ENCODE data around the gene SUGT1. TPM values are rescaled to one million over a fixed set of nuclear protein-coding genes. Genes with fewer than 3 reads are reported as not detected.

Gene SUGT1
- total RNA-seq, 4 donors from 2014 or later: 31.9 to 53.7 (median 48.9) TPM

GRCh38 chr13:52642131-52642530 lies 10.5 kb upstream of the SUGT1 start, which contains the start of gene HNRNPA1L2:
HNRNPA1L2 (plus strand) TSS chr13:52642431; CDS start chr13:52642493, 62 bp downstream.
- Histone ChIP-seq H3K9me3 (no peaks in the 10 kb centered on the region), H3K36me3 (peaks cover 0 to 57% of the 10 kb centered on the region in 2 donors), H3K27ac (no peak within 1 kb of the TSS), H3K27me3 (no peaks in the 10 kb centered on the region), H3K4me3 (no peak within 1 kb of the TSS), H3K4me1 (no peaks in the 10 kb centered on the region)
- 98 to 100% methylated on average over 3 to 7 of the region's 7 CpGs for WGBS, 2 donors (ENCODE audit: low coverage in 1 of 2)
- no peak for TF ChIP-seq POLR2AphosphoS5 (IDR thresholded peaks at IDR 0.05)
- TF ChIP-seq EP300 (IDR thresholded peaks at IDR 0.05): no peak
- TF ChIP-seq CTCF (IDR thresholded peaks at IDR 0.05): no peak
- no peak for ATAC-seq

GRCh38 chr13:52644108-52644507 lies 8.5 kb upstream of the SUGT1 start:
- H3K9me3 ChIP-seq: no peaks in the 10 kb centered on the region
- H3K4me3 ChIP-seq: no peak overlapping the region
- H3K36me3 ChIP-seq: peaks cover 0 to 41% of the 10 kb centered on the region in 2 donors
- no peak for ATAC-seq
- 75 to 100% methylated on average over 1 to 3 of the region's 3 CpGs for WGBS, 2 donors (ENCODE audit: low coverage in 1 of 2)
- H3K27me3 ChIP-seq: no peaks in the 10 kb centered on the region
- no peak overlapping the region for H3K27ac ChIP-seq
- TF ChIP-seq POLR2AphosphoS5 (IDR thresholded peaks at IDR 0.05): no peak
- TF ChIP-seq CTCF (IDR thresholded peaks at IDR 0.05): no peak
- TF ChIP-seq POLR2A (IDR thresholded peaks at IDR 0.05): no peak
- TF ChIP-seq EP300 (IDR thresholded peaks at IDR 0.05): no peak
- H3K4me1 ChIP-seq: no peaks in the 10 kb centered on the region

- peaks cover 0 to 29% of the 10 kb centered on the region in 2 donors for H3K36me3 ChIP-seq
- H3K27me3 ChIP-seq: no peaks in the 10 kb centered on the region
- no peak overlapping the region for H3K27ac ChIP-seq
- no peak overlapping the region for H3K4me3 ChIP-seq
- peaks cover 4 to 15% (median 5%) of the 10 kb centered on the region in 3 donors for H3K4me1 ChIP-seq
- ATAC-seq: no peak
- no peak for TF ChIP-seq POLR2A (IDR thresholded peaks at IDR 0.05)
- no peaks in the 10 kb centered on the region for H3K9me3 ChIP-seq
These were observed 5.7 kb upstream of the SUGT1 start for GRCh38 chr13:52646967-52647366.

- WGBS, 2 donors (ENCODE audit: low coverage in 1 of 2): 61 to 66% methylated on average over 4 to 6 of the region's 6 CpGs
- Histone ChIP-seq H3K4me3 (peak overlapping the region in 1 of 2 donors; percentile 78), H3K27me3 (no peaks in the 10 kb centered on the region), H3K36me3 (peaks cover 0 to 10% of the 10 kb centered on the region in 2 donors), H3K4me1 (peaks cover 11 to 40% (median 15%) of the 10 kb centered on the region in 3 donors), H3K27ac (no peak overlapping the region), H3K9me3 (no peaks in the 10 kb centered on the region)
- ATAC-seq: no peak
- TF ChIP-seq POLR2AphosphoS5 (IDR thresholded peaks at IDR 0.05) (no peak), POLR2A (IDR thresholded peaks at IDR 0.05) (no peak), EP300 (IDR thresholded peaks at IDR 0.05) (no peak)
These were observed 1.9 kb upstream of the SUGT1 start for GRCh38 chr13:52650731-52651130.

- Histone ChIP-seq H3K36me3 (peaks cover 0 to 10% of the 10 kb centered on the region in 2 donors), H3K9me3 (no peaks in the 10 kb centered on the region), H3K27me3 (no peaks in the 10 kb centered on the region), H3K4me3 (peak overlapping the region; percentile 78 to 95), H3K27ac (peak overlapping the region; percentile 90 to 97 (median 96)), H3K4me1 (peaks cover 11 to 50% (median 15%) of the 10 kb centered on the region in 3 donors)
- 0% methylated on average over 6 to 7 of the region's 7 CpGs for WGBS, 2 donors (ENCODE audit: low coverage in 1 of 2)
- ATAC-seq: peak; percentile 34
- TF ChIP-seq CTCF (IDR thresholded peaks at IDR 0.05): no peak
- TF ChIP-seq POLR2AphosphoS5 (IDR thresholded peaks at IDR 0.05): no peak
- TF ChIP-seq EP300 (IDR thresholded peaks at IDR 0.05): no peak
- TF ChIP-seq POLR2A (IDR thresholded peaks at IDR 0.05): no peak
These were observed 790 bp upstream of the SUGT1 start for GRCh38 chr13:52651897-52652195.

- H3K4me1 ChIP-seq: peaks cover 11 to 59% (median 15%) of the 10 kb centered on the region in 3 donors
- peak overlapping the region; percentile 78 to 95 for H3K4me3 ChIP-seq
- ATAC-seq: peak; percentile 2
- TF ChIP-seq EP300 (IDR thresholded peaks at IDR 0.05): no peak
- TF ChIP-seq POLR2A (IDR thresholded peaks at IDR 0.05): no peak
- TF ChIP-seq POLR2AphosphoS5 (IDR thresholded peaks at IDR 0.05): no peak
- TF ChIP-seq CTCF (IDR thresholded peaks at IDR 0.05): peak in 1 of 4 experiments; percentile 3
- H3K27ac ChIP-seq: peak overlapping the region; percentile 90 to 97 (median 96)
- peaks cover 0 to 17% of the 10 kb centered on the region in 2 donors for H3K36me3 ChIP-seq
- H3K9me3 ChIP-seq: no peaks in the 10 kb centered on the region
- 0 to 1% methylated on average over 6 to 15 of the region's 18 CpGs for WGBS, 2 donors (ENCODE audit: low coverage in 1 of 2)
- no peaks in the 10 kb centered on the region for H3K27me3 ChIP-seq
These were observed 306 bp downstream of the SUGT1 start for GRCh38 chr13:52652980-52653303.

Measured in gastroesophageal sphincter (tissue), 4 donors.